GM12878 (cell line): ENCODE measurements around the gene CSTA. TPM values are rescaled to one million over a fixed set of nuclear protein-coding genes. Genes with fewer than 3 reads are reported as not detected.

Source experiments
- BCL11A ChIP-seq: IDR thresholded peaks from 2 replicates; pipeline ENCODE4 v1.6.1; 2011; ENCODE audit warnings: low read depth, low read length
- CEBPB ChIP-seq, 2 experiments: fragments of 150-350 bp in 1 of 2; IDR thresholded peaks; 2 replicates each; pipeline ENCODE4 v1.6.1; 2012 to 2014; ENCODE audit warnings: low read depth in 2 of 2, low read length in 2 of 2, borderline replicate concordance in 1 of 2, inconsistent platforms in 1 of 2
- CHD2 ChIP-seq: IDR thresholded peaks from 2 replicates; pipeline ENCODE4 v1.6.1; 2011; ENCODE audit warnings: low read depth, low read length, improper control_type of control experiment, borderline replicate concordance
- EED ChIP-seq: sonication (generic); IDR thresholded peaks from 2 replicates; pipeline ENCODE4 v1.6.1; 2016; ENCODE audit warnings: antibody characterized with exemption, low read depth
- KAT2A ChIP-seq: conservative IDR thresholded peaks from 2 replicates; pipeline ENCODE4 v1.6.1; 2011; ENCODE audit warnings: low read depth, low read length; ENCODE audit not compliant: control insufficient read depth
- KDM1A ChIP-seq: fragments of 200-600 bp; sonication (generic); IDR thresholded peaks from 2 replicates; pipeline ENCODE4 v1.6.1; 2016; ENCODE audit warnings: borderline replicate concordance
- NFYA ChIP-seq: IDR thresholded peaks from 2 replicates; pipeline ENCODE4 v1.6.1; 2011; ENCODE audit warnings: low read depth, mild to moderate bottlenecking, low read length, improper control_type of control experiment, borderline replicate concordance
- PKNOX1 ChIP-seq: fragments of 450-650 bp; IDR thresholded peaks from 2 replicates; pipeline ENCODE4 v1.6.1; 2016; ENCODE audit warnings: mild to moderate bottlenecking
- SMAD1 ChIP-seq: fragments of 450-650 bp; IDR thresholded peaks from 2 replicates; pipeline ENCODE4 v1.6.1; 2018; ENCODE audit warnings: mild to moderate bottlenecking, low read depth; ENCODE audit not compliant: partially characterized antibody
- ZBTB11 ChIP-seq: fragments of 450-650 bp; formaldehyde crosslinking; IDR thresholded peaks from 2 replicates; pipeline ENCODE4 v1.5.0; 2022; ENCODE audit warnings: mild to moderate bottlenecking, missing genetic modification characterization
- polyA plus RNA-seq, 11 experiments: library from polyadenylated mRNA; depleted of rRNA in 4 of 11; unstranded in 6 of 11; stranded (reverse) in 5 of 11; fragments of >200 nt; fragmentation: Nextera tagmentation in 4 of 11; fragmentation: Illumina TruSeq in 1 of 11; extraction: Ambion mirVana in 4 of 11; extraction: Trizol in 1 of 11; gene quantifications; 1 replicate in 1 of 11; 2 replicates in 10 of 11; pipeline versions ENCODE4 v1.2.1 to v1.2.3, GENCODE V29; 2011 to 2016; ENCODE audit warnings: inconsistent platforms in 2 of 11, missing spikeins in 2 of 11, low read depth in 1 of 11
- total RNA-seq, 4 experiments: library from RNA; depleted of rRNA in 3 of 4; stranded (reverse); fragments of >200 nt in 3 of 4; fragmentation: Illumina TruSeq in 1 of 4; extraction: Trizol in 1 of 4; gene quantifications; 2 replicates each; pipeline versions ENCODE4 v1.2.1 to v1.2.3, GENCODE V29; 2013 to 2021

CSTA gene
- total and polyA plus RNA-seq, 10 of the 15 experiments (the other 5 are each of a cell fraction or from before 2014, with no cell fraction given) = 1.8 to 6.7 (median 3.4) TPM

- TF ChIP-seq ZBTB11 (CRISPR knock-in tag) (no peak), NFYA (no peak), KAT2A (no peak), EED (no peak), CHD2 (no peak), BCL11A (no peak), KDM1A (no peak), SMAD1 (no peak), CEBPB (IDR thresholded peaks at IDR 0.05; ENCODE audit: borderline replicate concordance in 1 of 2, low read depth in 2 of 2, low read length in 2 of 2) (no peak), PKNOX1 (no peak)
Observed at GRCh38 chr3:122318620-122319019, 6.4 kb upstream of the CSTA start (continued).
